Umbilical cord (tissue), 2 donors: ENCODE measurements around the gene UBAP1L. TPM values are rescaled to one million over a fixed set of nuclear protein-coding genes. Genes with fewer than 3 reads are reported as not detected.
"Not testable (repeated sequence)": the region's sequence is repeated elsewhere in the genome, so short reads cannot be mapped to it uniquely, and the experiment has no call there.

ENCODE experiments used
- DNase-seq: peaks from one replicate; pipeline ENCODE4 v3.0.0-alpha.2; 2015; ENCODE audit warnings: low spot score
- total RNA-seq: library from RNA; depleted of rRNA; stranded (reverse); fragments of >200 nt; gene quantifications from one replicate; pipeline ENCODE4 v1.2.3, GENCODE V29; 2014; ENCODE audit warnings: low replicate concordance; ENCODE audit not compliant: insufficient read depth

The UBAP1L gene
- total RNA-seq, 1 donor from 2014 or later = 2.2 TPM

DNA sequence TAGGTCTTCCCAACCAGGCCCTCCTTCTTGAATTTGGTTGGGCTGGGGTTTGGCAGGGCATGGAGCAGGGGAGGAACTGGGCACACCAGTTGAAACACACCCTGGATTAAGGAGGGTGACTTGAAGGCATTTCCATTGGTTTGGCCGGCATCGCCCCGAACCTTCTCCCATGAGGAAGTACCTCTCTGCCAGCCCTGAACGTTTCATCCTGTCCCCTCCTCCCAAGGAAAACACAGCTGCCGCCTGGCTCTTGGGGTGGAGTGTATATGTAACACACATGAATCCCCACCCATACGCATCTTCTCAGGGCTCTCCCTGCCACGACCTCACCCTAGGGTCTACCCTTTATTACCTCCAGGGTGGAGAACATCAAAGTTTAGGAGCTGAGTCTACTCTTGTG lies 14.6 kb downstream of the UBAP1L start:
- no peak for DNase-seq

GRCh38 chr15:65099801-65100200 lies 15.2 kb downstream of the UBAP1L start:
- not testable (repeated sequence) for DNase-seq

DNA sequence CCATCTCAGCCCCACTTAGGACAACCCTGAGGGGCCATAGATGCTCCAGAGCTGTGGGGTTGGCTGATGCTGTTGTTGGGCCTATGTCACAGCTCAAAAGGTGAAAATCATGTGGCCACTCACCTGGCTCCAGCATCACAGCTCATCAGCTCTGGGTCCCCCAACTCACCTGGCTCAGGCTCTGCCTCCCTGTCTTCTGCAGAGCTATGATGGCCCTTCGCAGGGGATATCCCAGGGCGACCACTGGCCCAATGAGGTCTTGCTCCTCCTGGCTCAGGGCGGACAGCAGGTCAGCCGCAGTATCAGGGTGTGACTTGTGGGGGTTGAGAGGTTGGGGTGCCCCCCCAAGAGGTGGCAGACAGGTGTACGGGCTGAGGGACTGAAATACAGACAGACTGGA lies 15.7 kb downstream of the UBAP1L start:
- no peak for DNase-seq

DNA sequence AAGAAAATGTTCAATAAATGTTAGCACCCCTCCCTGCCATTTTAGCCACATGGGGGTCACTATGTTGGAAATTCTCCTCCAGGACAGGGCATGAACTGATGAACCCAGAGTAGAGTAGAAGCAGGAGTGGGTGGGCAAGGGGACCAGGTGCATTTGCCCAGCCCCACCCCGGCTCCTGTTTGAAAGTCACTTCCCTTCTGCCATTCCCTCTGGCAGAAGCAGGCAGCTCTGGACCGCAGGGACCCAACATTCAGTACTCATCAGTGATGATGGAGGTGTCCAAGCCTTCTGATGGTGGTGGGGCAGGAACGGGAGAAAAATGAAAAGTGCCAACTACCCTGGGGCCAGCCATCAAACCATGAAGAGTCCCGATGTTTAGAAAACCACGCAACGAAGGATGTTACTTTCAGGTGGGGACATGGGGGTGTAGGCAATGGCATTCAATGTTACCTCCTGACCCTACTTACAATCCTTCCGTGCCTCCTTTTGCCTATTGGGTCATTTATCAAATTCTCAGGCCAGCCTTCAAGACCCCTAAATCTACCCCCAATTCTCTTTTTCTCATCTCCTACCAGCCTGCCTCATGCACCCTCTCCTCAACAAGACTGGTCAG lies 17.2 kb downstream of the UBAP1L start:
- no peak for DNase-seq

DNA sequence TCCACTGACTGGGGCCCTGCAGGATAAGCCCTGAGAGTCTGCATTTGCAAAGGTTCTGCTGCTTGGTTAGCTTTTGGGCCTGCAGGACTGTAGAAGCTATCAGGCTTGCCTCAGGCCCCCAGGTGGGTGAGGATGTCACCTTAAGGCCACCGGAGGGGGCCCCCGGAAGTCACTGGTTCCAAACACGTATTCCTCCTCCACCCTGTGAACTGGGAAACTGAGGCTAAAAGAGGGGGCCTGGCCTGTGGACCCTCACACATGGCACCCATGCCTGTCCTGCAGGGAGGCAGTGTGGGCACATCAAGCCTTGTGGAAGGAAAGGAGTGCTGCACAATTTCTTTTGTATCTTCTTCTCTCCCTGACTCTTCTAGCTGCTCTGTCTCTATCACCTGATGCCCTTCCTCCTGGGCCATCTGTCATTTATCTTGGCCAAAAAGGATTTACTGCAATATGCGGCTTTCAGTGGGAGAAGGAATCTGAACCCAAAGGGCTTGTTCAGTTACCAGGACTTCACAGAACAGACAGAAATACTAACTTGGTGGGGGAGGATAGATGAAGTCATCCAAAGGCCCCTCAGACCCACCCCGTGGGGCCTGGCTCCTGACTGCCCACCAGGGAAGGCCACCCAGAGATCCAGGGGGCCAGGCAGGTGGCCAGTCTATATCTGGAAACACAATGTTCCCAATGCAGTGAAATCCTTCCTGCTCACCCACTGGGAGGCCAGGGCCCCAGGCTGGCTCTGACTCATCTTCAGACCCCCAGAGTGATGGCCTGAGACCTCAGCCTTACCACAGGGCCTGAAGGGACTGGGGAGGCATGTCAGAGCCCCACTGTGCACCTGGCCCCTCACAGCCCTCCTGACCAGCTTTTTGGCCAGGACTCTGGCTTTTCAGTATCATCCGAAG lies 18.3 kb downstream of the UBAP1L start:
- DNase-seq = no peak

DNA sequence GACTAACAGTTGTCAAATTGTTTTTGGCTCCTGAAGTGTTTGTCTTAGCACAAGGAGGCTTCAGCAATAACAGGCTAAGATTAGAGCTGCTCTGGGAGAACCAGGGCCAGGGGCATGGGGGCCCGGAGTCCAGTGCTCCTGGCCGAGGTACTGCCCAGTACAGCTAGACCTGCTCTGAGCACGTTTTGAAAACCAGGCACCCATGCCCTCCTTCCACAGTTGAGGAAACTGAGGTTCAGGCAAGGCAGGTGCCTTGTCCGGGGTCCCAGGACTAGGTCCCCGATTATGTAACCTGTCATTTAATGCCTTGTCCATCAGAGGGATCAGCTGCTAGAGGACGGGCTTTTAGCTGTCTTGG lies 19.3 kb downstream of the UBAP1L start:
- DNase-seq = no peak

- peak; percentile 82 for DNase-seq
These were observed 19.8 kb downstream of the UBAP1L start for GRCh38 chr15:65095011-65095746.

- no peak for DNase-seq
These were observed 20.6 kb downstream of the UBAP1L start for GRCh38 chr15:65094294-65094995.

DNA sequence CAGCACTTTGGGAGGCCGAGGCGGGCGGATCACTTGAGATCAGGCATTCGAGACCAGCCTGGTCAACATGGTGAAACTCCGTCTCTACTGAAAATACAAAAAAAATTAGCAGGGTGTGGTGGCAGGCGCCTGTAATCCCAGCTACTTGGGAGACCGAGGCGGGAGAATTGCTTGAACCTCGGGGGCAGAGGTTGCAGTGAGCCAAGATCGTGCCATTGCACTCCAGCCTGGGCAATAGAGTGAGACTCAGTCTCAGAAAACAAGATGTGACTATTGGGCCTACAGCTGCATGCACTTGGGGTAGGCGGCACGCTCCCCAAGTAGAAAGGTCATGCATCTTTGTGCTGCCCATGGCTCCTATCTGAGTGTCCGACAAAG lies 21.2 kb downstream of the UBAP1L start:
- DNase-seq = not testable (repeated sequence)

GRCh38 chr15:65092911-65093792 lies 21.8 kb downstream of the UBAP1L start:
- DNase-seq = no peak

DNA sequence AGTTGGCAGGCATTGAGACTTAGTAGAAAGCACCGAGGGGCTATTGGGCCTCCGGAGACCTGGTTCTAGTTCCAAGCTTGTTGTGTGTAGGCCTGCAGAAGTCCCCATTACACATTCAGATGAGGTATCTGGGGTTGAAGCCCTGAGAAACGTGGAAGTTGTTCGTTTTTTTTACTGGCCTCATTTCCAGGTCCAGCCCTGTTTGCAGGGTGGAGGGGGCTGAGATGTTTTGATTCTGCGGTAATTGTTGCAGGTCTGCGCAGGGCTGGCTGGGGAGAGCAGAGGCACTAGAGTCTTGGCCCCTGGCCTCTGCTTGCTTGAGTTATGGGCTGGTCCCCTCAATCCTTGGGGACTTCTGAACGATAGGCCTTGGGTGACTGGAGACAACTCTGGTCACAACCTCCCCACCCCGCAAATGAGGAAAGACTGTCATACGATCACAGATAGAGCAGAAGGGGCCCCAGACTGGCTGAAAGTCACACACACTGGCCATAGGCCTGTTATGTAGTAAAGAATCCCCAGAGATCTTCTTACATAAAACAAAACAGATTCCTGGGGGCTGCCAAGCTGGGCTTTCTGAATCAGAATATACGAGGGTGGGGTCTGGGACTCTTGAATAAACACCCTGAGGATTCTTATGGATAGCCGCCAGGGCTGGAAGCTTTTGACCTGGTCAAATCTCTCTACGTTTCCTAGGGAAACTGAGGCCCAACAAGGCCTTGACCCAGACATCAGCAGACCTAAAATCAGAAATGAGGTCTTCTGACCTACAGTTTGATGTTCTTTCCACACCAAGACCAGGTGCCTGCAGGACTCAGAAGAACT lies 22.8 kb downstream of the UBAP1L start:
- DNase-seq = no peak

DNA sequence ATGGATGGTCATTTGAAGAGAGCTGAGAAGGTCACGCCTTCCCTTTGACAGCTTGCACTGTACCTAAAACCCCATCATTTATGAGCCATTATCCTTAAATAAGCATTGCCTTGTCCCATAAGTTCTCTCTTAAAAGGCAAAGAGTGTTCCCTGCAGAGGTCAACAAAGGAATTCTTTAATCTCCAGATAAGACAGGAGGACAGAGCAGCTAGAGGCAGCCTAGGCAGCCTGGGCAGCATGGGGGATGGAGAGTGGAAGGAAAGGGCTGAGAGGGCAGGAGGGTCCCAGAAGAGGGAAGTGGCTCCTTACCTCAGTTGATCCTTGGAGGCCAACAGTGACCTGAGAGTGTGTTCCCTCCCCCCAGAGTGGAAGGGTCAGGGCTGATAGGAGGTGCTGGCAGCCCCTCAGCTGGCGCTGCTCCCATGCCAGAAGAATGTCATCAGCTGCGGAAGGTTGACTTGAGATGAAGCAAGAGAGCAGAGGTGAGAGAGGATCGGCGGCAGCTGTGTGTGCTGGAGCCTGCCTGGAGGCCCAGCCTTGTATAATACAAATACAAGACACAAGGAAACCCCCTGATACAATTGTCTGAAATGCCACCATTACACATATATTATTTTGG lies 25.7 kb downstream of the UBAP1L start:
- DNase-seq = no peak

GRCh38 chr15:65088643-65089021 lies 26.4 kb downstream of the UBAP1L start:
- no peak for DNase-seq

- peak; percentile 62 for DNase-seq
These were observed 26.9 kb downstream of the UBAP1L start for GRCh38 chr15:65087873-65088642.

DNA sequence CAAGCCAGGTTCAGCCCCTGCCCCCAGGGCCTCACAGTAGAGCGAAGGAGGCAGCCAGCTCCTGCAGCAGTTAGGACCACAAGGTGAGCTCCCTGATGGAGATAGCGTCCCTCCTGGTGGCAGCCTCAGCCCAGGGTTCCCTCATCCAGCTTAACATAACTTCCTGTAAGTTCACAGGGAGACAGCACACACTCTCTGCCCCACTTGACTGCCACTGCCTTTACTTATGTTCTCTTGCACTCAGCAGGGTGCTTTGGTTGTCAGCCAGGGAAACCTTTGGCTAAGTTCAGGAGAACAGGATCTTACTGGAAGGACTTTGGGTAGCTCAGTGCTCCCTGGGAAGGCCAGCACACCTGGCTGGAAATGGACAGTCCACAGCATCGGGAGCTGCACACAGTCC lies 27.6 kb downstream of the UBAP1L start:
- no peak for DNase-seq

GRCh38 chr15:65086680-65087111 lies 28.3 kb downstream of the UBAP1L start:
- no peak for DNase-seq

DNA sequence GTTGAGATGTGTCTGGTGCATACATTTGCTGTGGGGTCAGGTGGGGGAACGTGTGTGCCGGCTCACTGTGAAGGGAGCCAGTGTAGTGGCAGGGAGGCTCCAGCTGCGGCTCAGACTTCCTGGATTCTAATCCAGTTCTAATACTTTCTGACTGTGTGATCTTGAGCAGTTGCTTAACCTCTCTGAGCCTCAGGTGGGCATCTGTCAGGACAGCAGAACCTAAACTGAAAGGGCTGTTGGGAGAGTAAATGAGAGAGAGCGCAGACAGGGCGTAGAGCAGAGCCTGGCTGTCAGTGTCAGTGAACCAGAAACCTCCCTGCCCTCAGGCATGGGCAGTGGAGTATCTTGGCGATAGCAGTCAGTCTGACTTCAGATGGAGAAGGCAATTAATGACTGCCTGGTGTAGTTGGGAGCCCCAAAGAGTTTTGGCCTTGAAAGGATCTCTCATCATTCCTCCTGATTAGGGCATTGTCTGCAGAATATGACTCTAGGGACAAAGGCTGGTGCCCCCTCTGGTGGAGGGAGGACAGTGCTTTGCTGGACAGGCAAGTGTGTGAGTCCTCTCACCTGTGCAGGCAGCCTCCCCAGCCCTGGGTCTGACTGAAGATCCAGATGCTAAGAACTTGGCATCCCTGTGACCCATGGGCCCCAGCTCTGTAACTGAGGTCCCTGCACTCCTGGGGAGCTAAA lies 28.9 kb downstream of the UBAP1L start:
- DNase-seq = no peak

DNA sequence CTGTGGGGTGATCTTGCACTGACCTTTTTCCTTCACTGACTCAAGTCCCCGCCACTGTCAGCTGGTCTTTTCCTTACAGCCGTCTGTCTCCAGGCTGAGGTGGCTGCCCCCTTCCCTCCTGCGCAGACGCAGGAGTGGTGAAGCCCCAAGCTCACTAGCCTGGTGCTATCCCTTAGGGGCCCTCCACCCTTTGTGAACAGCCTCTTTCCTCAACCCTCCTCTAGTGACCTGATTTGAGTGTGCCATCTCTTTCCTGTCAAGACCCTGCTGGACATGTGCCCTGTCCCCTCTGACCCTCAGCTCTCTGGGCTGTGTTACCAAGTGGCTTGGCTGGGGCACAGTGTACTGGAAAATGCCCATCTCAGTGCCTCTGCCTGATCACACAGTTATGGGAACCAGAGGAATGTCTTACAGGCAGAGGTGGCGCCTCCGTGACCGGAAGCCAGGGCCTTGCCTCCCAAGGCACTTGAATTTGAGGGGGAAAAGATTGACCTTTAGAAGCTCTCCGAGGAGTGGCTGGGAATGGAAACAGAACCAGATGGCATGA lies 29.7 kb downstream of the UBAP1L start:
- no peak for DNase-seq
